CD4-positive, alpha-beta T cell (primary cell): ENCODE measurements around the gene PDGFC. TPM values are rescaled to one million over a fixed set of nuclear protein-coding genes. Genes with fewer than 3 reads are reported as not detected.

Experiments
- ATAC-seq: fragments of 200-7000 bp; cut with Tn5 transposase; one replicate; pipeline ENCODE4 v1.10.0; 2022; ENCODE audit warnings: mild to moderate bottlenecking; ENCODE audit not compliant: poor library complexity
- CTCF ChIA-PET: fragments of 350-600 bp; sonication (Branson Sonifier 250); formaldehyde crosslinking; loops from one replicate; lab custom pipeline; 2021; ENCODE audit warnings: antibody characterized with exemption, inconsistent platforms; lab: Charles Lee
- POLR2A ChIA-PET: fragments of 350-600 bp; sonication (Branson Sonifier 250); formaldehyde crosslinking; loops from one replicate; lab custom pipeline; 2021; ENCODE audit warnings: antibody characterized with exemption, inconsistent platforms; lab: Charles Lee
- DNase-seq, 14 experiments: peaks; one replicate each; pipeline ENCODE4 v3.0.0-alpha.2; 2013 to 2020; ENCODE audit warnings: mixed read lengths in 2 of 14
- H3K27ac ChIP-seq, 2 donors: one replicate each; pipeline versions ENCODE4 v1.5.1 to v1.7.0; 2013; ENCODE audit warnings: low read length in 2 of 2, low read depth in 1 of 2, mild to moderate bottlenecking in 1 of 2
- H3K27me3 ChIP-seq, 2 experiments: 1 replicate in 1 of 2; 2 replicates in 1 of 2; pipeline versions ENCODE4 v1.6.1 to v1.7.0; 2013; ENCODE audit warnings: low read length in 2 of 2, control low read depth in 1 of 2, mild to moderate bottlenecking in 1 of 2, moderate library complexity in 1 of 2; ENCODE audit not compliant: insufficient read depth in 2 of 2, control insufficient read depth in 1 of 2
- H3K36me3 ChIP-seq: one replicate; pipeline ENCODE4 v1.6.1; 2013; ENCODE audit warnings: low read length, control low read depth; ENCODE audit not compliant: insufficient read depth
- H3K4me1 ChIP-seq: one replicate; pipeline ENCODE4 v1.6.1; 2013; ENCODE audit warnings: low read length, control low read depth; ENCODE audit not compliant: insufficient read depth
- H3K4me3 ChIP-seq: one replicate; pipeline ENCODE4 v1.5.1; 2013; ENCODE audit warnings: mild to moderate bottlenecking, low read length, moderate library complexity
- H3K9me3 ChIP-seq, 2 experiments: 1 replicate in 1 of 2; 2 replicates in 1 of 2; pipeline versions ENCODE4 v1.6.1 to v1.7.0; 2013; ENCODE audit warnings: low read length in 2 of 2, mild to moderate bottlenecking in 2 of 2, control low read depth in 1 of 2, moderate library complexity in 1 of 2; ENCODE audit not compliant: control insufficient read depth in 1 of 2, insufficient read depth in 1 of 2
- H3K27ac Mint-ChIP-seq: one replicate; pipeline ENCODE4 v1.8.0; 2020; ENCODE audit warnings: mixed read lengths
- H3K27me3 Mint-ChIP-seq: one replicate; pipeline ENCODE4 v1.8.0; 2021; ENCODE audit warnings: mixed read lengths
- H3K36me3 Mint-ChIP-seq: one replicate; pipeline ENCODE4 v1.8.0; 2021; ENCODE audit warnings: low read depth, mixed read lengths
- H3K4me1 Mint-ChIP-seq: one replicate; pipeline ENCODE4 v1.8.0; 2021; ENCODE audit warnings: low read depth, mixed read lengths
- H3K4me3 Mint-ChIP-seq: one replicate; pipeline ENCODE4 v1.8.0; 2020; ENCODE audit warnings: mild to moderate bottlenecking, mixed read lengths
- H3K9me3 Mint-ChIP-seq: one replicate; pipeline ENCODE4 v1.8.0; 2020; ENCODE audit warnings: mixed read lengths
- CTCF ChIP-seq: fragments of 200-600 bp; IDR thresholded peaks from one replicate; pipeline ENCODE4 v1.8.0; 2022; ENCODE audit warnings: antibody characterized with exemption, mild to moderate bottlenecking
- intact Hi-C, 2 experiments: fragments of 100-400 bp; cut with DNase I in 1 of 2; cut with micrococcal nuclease in 1 of 2; formaldehyde crosslinking; loops; one replicate each; pipeline versions ENCODE4 v1.15.1 to v1.9.0; 2023 to 2025; cut with DNase I, micrococcal nuclease
- total RNA-seq, 174 experiments: library from RNA in 2 of 174; stranded (reverse) in 2 of 174; gene quantifications; one replicate each; pipeline ENCODE4 v1.2.3 and lab custom pipeline; 2021 to 2026

PDGFC gene
- total RNA-seq, 2 experiments from 2014 or later: not detected

DNA sequence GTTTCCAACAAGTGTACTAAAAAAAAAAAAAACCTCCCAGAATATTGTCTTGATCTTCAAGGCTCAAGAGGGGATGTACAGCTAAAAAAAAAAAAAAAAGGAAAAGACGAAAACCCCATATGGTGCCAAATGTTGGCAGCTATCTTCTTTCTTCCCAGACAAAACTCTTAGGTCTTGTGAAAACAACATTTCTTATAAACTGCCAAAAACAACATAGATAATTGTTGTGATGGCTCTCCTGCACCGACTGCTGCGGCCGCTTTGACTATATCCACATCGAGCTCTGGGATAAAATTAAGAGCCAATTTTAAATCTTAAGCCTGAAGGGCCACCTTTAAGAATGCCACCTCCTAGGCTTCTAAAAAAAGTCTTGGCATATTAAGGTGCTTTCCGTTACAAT lies 23.5 kb downstream of the PDGFC start:
- H3K36me3 Mint-ChIP-seq: no peaks in the 10 kb centered on the region
- no peak overlapping the region for H3K27ac Mint-ChIP-seq
- Histone ChIP-seq H3K4me3 (no peak overlapping the region), H3K36me3 (no peaks in the 10 kb centered on the region), H3K27ac (no peak overlapping the region), H3K9me3 (no peaks in the 10 kb centered on the region), H3K27me3 (no peaks in the 10 kb centered on the region), H3K4me1 (no peaks in the 10 kb centered on the region)
- H3K27me3 Mint-ChIP-seq: no peaks in the 10 kb centered on the region
- no peak overlapping the region for H3K4me3 Mint-ChIP-seq
- H3K4me1 Mint-ChIP-seq: no peaks in the 10 kb centered on the region
- no peak for DNase-seq
- H3K9me3 Mint-ChIP-seq: no peaks in the 10 kb centered on the region
- ATAC-seq: no peak
- intact Hi-C loops: no loop called here
- no peak for TF ChIP-seq CTCF
- CTCF ChIA-PET: no interaction called here
- POLR2A ChIA-PET: no interaction called here

- Histone ChIP-seq H3K36me3 (no peaks in the 10 kb centered on the region), H3K27ac (no peak overlapping the region), H3K27me3 (no peaks in the 10 kb centered on the region), H3K4me1 (no peaks in the 10 kb centered on the region), H3K9me3 (no peaks in the 10 kb centered on the region), H3K4me3 (no peak overlapping the region)
- DNase-seq: peak in 2 of 14 experiments; percentile 29 to 54
- Mint-ChIP-seq H3K27ac (no peak overlapping the region), H3K4me1 (no peaks in the 10 kb centered on the region), H3K36me3 (no peaks in the 10 kb centered on the region), H3K4me3 (no peak overlapping the region), H3K27me3 (no peaks in the 10 kb centered on the region), H3K9me3 (no peaks in the 10 kb centered on the region)
- no peak for TF ChIP-seq CTCF
- intact Hi-C loops: no loop called here
- ChIA-PET CTCF (no interaction called here), POLR2A (no interaction called here)
- no peak for ATAC-seq
Observed at GRCh38 chr4:156946516-156947424, 24.8 kb downstream of the PDGFC start.

DNA sequence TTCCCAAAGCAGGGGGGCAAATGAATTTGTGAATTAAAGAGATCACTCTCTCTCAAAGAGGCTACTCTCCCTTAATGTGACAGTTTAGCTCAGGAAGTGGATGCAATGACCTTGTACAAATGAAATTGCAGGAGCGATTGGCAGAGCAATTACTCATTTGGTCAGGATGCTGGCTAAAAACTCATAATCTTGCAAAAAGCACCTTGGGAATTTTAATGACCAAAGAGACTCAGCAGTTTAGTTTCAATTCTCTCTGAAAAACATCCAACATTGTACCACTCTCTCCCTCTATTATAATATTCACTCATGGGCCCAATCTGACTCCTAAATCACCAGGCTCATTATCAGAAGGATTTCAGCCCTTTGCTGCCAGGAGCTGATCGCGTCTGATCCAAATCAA lies 26.1 kb downstream of the PDGFC start:
- H3K27ac Mint-ChIP-seq: no peak overlapping the region
- no peaks in the 10 kb centered on the region for H3K27me3 ChIP-seq
- no peaks in the 10 kb centered on the region for H3K36me3 ChIP-seq
- H3K36me3 Mint-ChIP-seq: no peaks in the 10 kb centered on the region
- ChIA-PET CTCF (no interaction called here), POLR2A (no interaction called here)
- H3K4me1 Mint-ChIP-seq: no peaks in the 10 kb centered on the region
- H3K27ac ChIP-seq: no peak overlapping the region
- TF ChIP-seq CTCF: no peak
- H3K27me3 Mint-ChIP-seq: no peaks in the 10 kb centered on the region
- H3K4me1 ChIP-seq: no peaks in the 10 kb centered on the region
- H3K9me3 ChIP-seq: no peaks in the 10 kb centered on the region
- intact Hi-C loops: no loop called here
- no peak overlapping the region for H3K4me3 Mint-ChIP-seq
- ATAC-seq: no peak
- peak in 2 of 14 experiments; percentile 6 to 22 for DNase-seq
- no peak overlapping the region for H3K4me3 ChIP-seq
- no peaks in the 10 kb centered on the region for H3K9me3 Mint-ChIP-seq
